Measurements from ENCODE around the gene FARS2. TPM values are rescaled to one million over a fixed set of nuclear protein-coding genes. Genes with fewer than 3 reads are reported as not detected.

Gene FARS2
- total and polyA plus RNA-seq, 4 experiments from 2014 or later: 15.6 to 48.4 (median 24.3) TPM

GRCh38 chr6:5466281-5467136 lies 205.2 kb downstream of the FARS2 start:
- H3K27ac Mint-ChIP-seq: peak overlapping the region in 2 of 7 donors; percentile 57 to 62
- POLR2A ChIA-PET (ENCODE audit: partially characterized antibody): no interaction called here
- no peak overlapping the region for H3K4me3 ChIP-seq (ENCODE audit: low read length in 2 of 2)
- H3K9me3 Mint-ChIP-seq: no peaks in the 10 kb centered on the region
- H3K27me3 ChIP-seq (ENCODE audit: insufficient read depth, low read length): no peaks in the 10 kb centered on the region
- no peaks in the 10 kb centered on the region for H3K4me1 ChIP-seq (ENCODE audit: insufficient read depth, low read length)
- no peaks in the 10 kb centered on the region for H3K9me3 ChIP-seq (ENCODE audit: control insufficient read depth in 1 of 2, low read length in 2 of 2)
- no peaks in the 10 kb centered on the region for H3K36me3 ChIP-seq (ENCODE audit: insufficient read depth, low read length)
- intact Hi-C loops (cut with micrococcal nuclease): no loop called here
- H3K27me3 Mint-ChIP-seq: no peaks in the 10 kb centered on the region
- CTCF ChIA-PET (ENCODE audit: partially characterized antibody): interaction anchor here (0.9 kb wide), 1 partner anchor 9 kb away, joined by 4 read pairs; no protein-coding TSS in a partner anchor
- no peak overlapping the region for H3K27ac ChIP-seq (ENCODE audit: low read depth, low read length)
- H3K36me3 Mint-ChIP-seq: peaks cover 3 to 16% of the 10 kb centered on the region in 2 donors
- H3K4me3 Mint-ChIP-seq: no peak overlapping the region
- H3K4me1 Mint-ChIP-seq: peaks cover 0 to 9% (median 0%) of the 10 kb centered on the region in 4 donors
- DNase-seq: no peak

- POLR2A ChIA-PET (ENCODE audit: partially characterized antibody): no interaction called here
- CTCF ChIA-PET (ENCODE audit: partially characterized antibody): interaction anchor here (1.1 kb wide), 1 partner anchor 424 kb away, joined by 5 read pairs; no protein-coding TSS in a partner anchor
- Mint-ChIP-seq H3K4me3 (no peak overlapping the region), H3K9me3 (no peaks in the 10 kb centered on the region), H3K27ac (no peak overlapping the region), H3K36me3 (peaks cover 4 to 11% of the 10 kb centered on the region in 2 donors), H3K4me1 (peaks cover 0 to 9% (median 0%) of the 10 kb centered on the region in 4 donors), H3K27me3 (no peaks in the 10 kb centered on the region)
- no peaks in the 10 kb centered on the region for H3K27me3 ChIP-seq (ENCODE audit: insufficient read depth, low read length)
- no peak overlapping the region for H3K27ac ChIP-seq (ENCODE audit: low read depth, low read length)
- no peaks in the 10 kb centered on the region for H3K4me1 ChIP-seq (ENCODE audit: insufficient read depth, low read length)
- no peak overlapping the region for H3K4me3 ChIP-seq (ENCODE audit: low read length in 2 of 2)
- no peak for DNase-seq
- no peaks in the 10 kb centered on the region for H3K9me3 ChIP-seq (ENCODE audit: control insufficient read depth in 1 of 2, low read length in 2 of 2)
- intact Hi-C loops (cut with micrococcal nuclease): no loop called here
- no peaks in the 10 kb centered on the region for H3K36me3 ChIP-seq (ENCODE audit: insufficient read depth, low read length)
Observed at GRCh38 chr6:5468586-5468985, 207.3 kb downstream of the FARS2 start.

- Histone ChIP-seq H3K36me3 (ENCODE audit: insufficient read depth, low read length) (no peaks in the 10 kb centered on the region), H3K4me1 (ENCODE audit: insufficient read depth, low read length) (no peaks in the 10 kb centered on the region), H3K27ac (ENCODE audit: low read depth, low read length) (no peak overlapping the region), H3K4me3 (ENCODE audit: low read length in 2 of 2) (no peak overlapping the region), H3K9me3 (ENCODE audit: control insufficient read depth in 1 of 2, low read length in 2 of 2) (no peaks in the 10 kb centered on the region), H3K27me3 (ENCODE audit: insufficient read depth, low read length) (no peaks in the 10 kb centered on the region)
- CTCF ChIA-PET (ENCODE audit: partially characterized antibody): interaction anchor here (1.1 to 2.4 kb wide), 3 partner anchors 12 to 1078 kb away, joined by 5 to 12 read pairs (median 9); no protein-coding TSS in a partner anchor
- Mint-ChIP-seq H3K27me3 (no peaks in the 10 kb centered on the region), H3K4me3 (no peak overlapping the region), H3K36me3 (peaks cover 5 to 11% of the 10 kb centered on the region in 2 donors), H3K9me3 (no peaks in the 10 kb centered on the region), H3K27ac (peak overlapping the region in 4 of 7 donors; percentile 3 to 75 (median 31)), H3K4me1 (peaks cover 0 to 9% (median 0%) of the 10 kb centered on the region in 4 donors)
- no peak for DNase-seq
- POLR2A ChIA-PET (ENCODE audit: partially characterized antibody): no interaction called here
- intact Hi-C loops (cut with micrococcal nuclease): no loop called here
Observed at GRCh38 chr6:5469101-5469846, 208.0 kb downstream of the FARS2 start.

DNA sequence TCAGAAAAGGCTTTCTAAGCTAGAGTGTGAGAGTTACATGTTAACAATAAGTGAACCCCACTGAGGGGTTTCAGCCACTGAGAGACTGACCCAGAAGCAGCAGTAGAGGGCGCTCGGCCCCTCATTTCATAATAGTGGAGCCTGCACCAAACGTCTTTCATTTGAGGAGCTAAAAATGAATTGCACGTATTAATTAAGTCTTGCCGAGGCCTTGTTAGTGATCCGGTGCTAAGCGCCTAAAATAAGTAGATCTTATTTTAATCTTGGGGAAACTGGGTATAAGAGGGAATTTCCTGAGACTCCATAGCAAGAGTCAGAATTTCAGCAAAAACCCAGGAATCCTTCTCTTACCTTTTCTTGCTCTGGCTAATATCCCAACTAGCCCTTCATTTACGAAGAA lies 209.7 kb downstream of the FARS2 start:
- Histone ChIP-seq H3K4me1 (ENCODE audit: insufficient read depth, low read length) (no peaks in the 10 kb centered on the region), H3K27me3 (ENCODE audit: insufficient read depth, low read length) (no peaks in the 10 kb centered on the region), H3K9me3 (ENCODE audit: control insufficient read depth in 1 of 2, low read length in 2 of 2) (no peaks in the 10 kb centered on the region), H3K36me3 (ENCODE audit: insufficient read depth, low read length) (no peaks in the 10 kb centered on the region), H3K27ac (ENCODE audit: low read depth, low read length) (no peak overlapping the region), H3K4me3 (ENCODE audit: low read length in 2 of 2) (no peak overlapping the region)
- H3K4me3 Mint-ChIP-seq: no peak overlapping the region
- ChIA-PET POLR2A (ENCODE audit: partially characterized antibody) (interaction anchor here (1.9 kb wide), 1 partner anchor 421 kb away, joined by 6 read pairs; no protein-coding TSS in a partner anchor), CTCF (ENCODE audit: partially characterized antibody) (interaction anchor here (0.5 to 2.4 kb wide), 22 partner anchors 8 to 1076 kb away, joined by 3 to 14 read pairs (median 4); no protein-coding TSS in a partner anchor)
- no peaks in the 10 kb centered on the region for H3K27me3 Mint-ChIP-seq
- peaks cover 0 to 7% (median 3%) of the 10 kb centered on the region in 4 donors for H3K4me1 Mint-ChIP-seq
- intact Hi-C loops (cut with micrococcal nuclease): loop anchor here (1.0 to 5.0 kb wide), 2 partner anchors 406 to 536 kb away; partner anchors contain the start of gene NRN1
- H3K36me3 Mint-ChIP-seq: peaks cover 5 to 9% of the 10 kb centered on the region in 2 donors
- no peak overlapping the region for H3K27ac Mint-ChIP-seq
- DNase-seq: peak in 4 of 5 donors; percentile 36 to 59 (median 44)
- H3K9me3 Mint-ChIP-seq: no peaks in the 10 kb centered on the region

GRCh38 chr6:5471637-5472398 lies 210.5 kb downstream of the FARS2 start:
- intact Hi-C loops (cut with micrococcal nuclease): loop anchor here (1.0 to 5.0 kb wide), 2 partner anchors 405 to 535 kb away; partner anchors contain the start of gene NRN1
- no peak overlapping the region for H3K27ac Mint-ChIP-seq
- ChIA-PET CTCF (ENCODE audit: partially characterized antibody) (interaction anchor here (0.5 to 2.4 kb wide), 21 partner anchors 8 to 1075 kb away, joined by 3 to 14 read pairs (median 4); no protein-coding TSS in a partner anchor), POLR2A (ENCODE audit: partially characterized antibody) (interaction anchor here (1.9 kb wide), 1 partner anchor 421 kb away, joined by 6 read pairs; no protein-coding TSS in a partner anchor)
- no peak for DNase-seq
- Histone ChIP-seq H3K4me1 (ENCODE audit: insufficient read depth, low read length) (no peaks in the 10 kb centered on the region), H3K27ac (ENCODE audit: low read depth, low read length) (no peak overlapping the region), H3K4me3 (ENCODE audit: low read length in 2 of 2) (no peak overlapping the region), H3K27me3 (ENCODE audit: insufficient read depth, low read length) (no peaks in the 10 kb centered on the region), H3K36me3 (ENCODE audit: insufficient read depth, low read length) (no peaks in the 10 kb centered on the region), H3K9me3 (ENCODE audit: control insufficient read depth in 1 of 2, low read length in 2 of 2) (no peaks in the 10 kb centered on the region)
- no peak overlapping the region for H3K4me3 Mint-ChIP-seq
- no peaks in the 10 kb centered on the region for H3K27me3 Mint-ChIP-seq
- H3K4me1 Mint-ChIP-seq: peaks cover 0 to 7% (median 4%) of the 10 kb centered on the region in 4 donors
- no peaks in the 10 kb centered on the region for H3K9me3 Mint-ChIP-seq
- peaks cover 5% of the 10 kb centered on the region in 2 donors for H3K36me3 Mint-ChIP-seq

GRCh38 chr6:5472571-5472970 lies 211.3 kb downstream of the FARS2 start:
- Histone ChIP-seq H3K27me3 (ENCODE audit: insufficient read depth, low read length) (no peaks in the 10 kb centered on the region), H3K9me3 (ENCODE audit: control insufficient read depth in 1 of 2, low read length in 2 of 2) (no peaks in the 10 kb centered on the region), H3K36me3 (ENCODE audit: insufficient read depth, low read length) (no peaks in the 10 kb centered on the region), H3K4me3 (ENCODE audit: low read length in 2 of 2) (no peak overlapping the region), H3K4me1 (ENCODE audit: insufficient read depth, low read length) (no peaks in the 10 kb centered on the region), H3K27ac (ENCODE audit: low read depth, low read length) (no peak overlapping the region)
- Mint-ChIP-seq H3K4me1 (peaks cover 0 to 7% (median 5%) of the 10 kb centered on the region in 4 donors), H3K4me3 (no peak overlapping the region), H3K27me3 (no peaks in the 10 kb centered on the region), H3K9me3 (peaks cover 0 to 1% (median 0%) of the 10 kb centered on the region in 8 donors), H3K27ac (no peak overlapping the region), H3K36me3 (peaks cover 5% of the 10 kb centered on the region in 2 donors)
- no peak for DNase-seq
- intact Hi-C loops (cut with micrococcal nuclease): loop anchor here (5.0 kb wide), 1 partner anchor 535 kb away; the partner anchor contains the start of gene NRN1
- ChIA-PET CTCF (ENCODE audit: partially characterized antibody) (no interaction called here), POLR2A (ENCODE audit: partially characterized antibody) (no interaction called here)
